ENCODE measurements around the gene ISYNA1. TPM values are rescaled to one million over a fixed set of nuclear protein-coding genes. Genes with fewer than 3 reads are reported as not detected.

ISYNA1 gene
- total RNA-seq, 1 donor from 2014 or later: 30.6 TPM

- H3K4me1 ChIP-seq: peaks cover 51% of the 10 kb centered on the region
- H3K4me3 ChIP-seq: peak overlapping the region; percentile 50
- peak overlapping the region; percentile 68 for H3K27ac ChIP-seq
- H3K36me3 ChIP-seq: peaks cover 6% of the 10 kb centered on the region
- TF ChIP-seq CTCF (IDR thresholded peaks at IDR 0.05): no peak
- no peak for ATAC-seq
- DNase-seq: no peak
- H3K27me3 ChIP-seq (ENCODE audit: low read depth): no peaks in the 10 kb centered on the region
- intact Hi-C loops (cut with DNase I): no loop called here
- no peaks in the 10 kb centered on the region for H3K9me3 ChIP-seq
These were observed 8.1 kb downstream of the ISYNA1 start for GRCh38 chr19:18429717-18430416.

- Histone ChIP-seq H3K27me3 (ENCODE audit: low read depth) (no peaks in the 10 kb centered on the region), H3K4me3 (peak overlapping the region; percentile 50), H3K27ac (peak overlapping the region; percentile 68), H3K4me1 (peaks cover 47% of the 10 kb centered on the region), H3K9me3 (no peaks in the 10 kb centered on the region), H3K36me3 (peaks cover 6% of the 10 kb centered on the region)
- ATAC-seq (peak; percentile 76 to 79), DNase-seq (peak; percentile 86)
- TF ChIP-seq CTCF (IDR thresholded peaks at IDR 0.05): no peak
- intact Hi-C loops (cut with DNase I): no loop called here
These were observed 8.9 kb downstream of the ISYNA1 start for GRCh38 chr19:18428787-18429674.

- Histone ChIP-seq H3K4me1 (peaks cover 51% of the 10 kb centered on the region), H3K9me3 (no peaks in the 10 kb centered on the region), H3K27me3 (ENCODE audit: low read depth) (no peaks in the 10 kb centered on the region), H3K4me3 (no peak overlapping the region), H3K27ac (peak overlapping the region; percentile 68), H3K36me3 (peaks cover 6% of the 10 kb centered on the region)
- intact Hi-C loops (cut with DNase I): no loop called here
- DNase-seq (no peak), ATAC-seq (no peak)
- no peak for TF ChIP-seq CTCF (IDR thresholded peaks at IDR 0.05)
These were observed 9.7 kb downstream of the ISYNA1 start for GRCh38 chr19:18428173-18428786.

- H3K36me3 ChIP-seq: peaks cover 6% of the 10 kb centered on the region
- DNase-seq (no peak), ATAC-seq (no peak)
These were observed 10.2 kb downstream of the ISYNA1 start for GRCh38 chr19:18427743-18428113.

More at GRCh38 chr19:18427743-18428113, 10.2 kb downstream of the ISYNA1 start:
- Histone ChIP-seq H3K9me3 (no peaks in the 10 kb centered on the region), H3K4me3 (no peak overlapping the region), H3K4me1 (peaks cover 51% of the 10 kb centered on the region), H3K27me3 (ENCODE audit: low read depth) (no peaks in the 10 kb centered on the region), H3K27ac (no peak overlapping the region)
- intact Hi-C loops (cut with DNase I): no loop called here
- no peak for TF ChIP-seq CTCF (IDR thresholded peaks at IDR 0.05)

Measured in lower lobe of right lung (tissue), 2 donors.